DMS79 (cell line): ENCODE data around the gene DNM1L.
A peak's percentile ranks its signal among the peaks of the same experiment; 100 is the strongest.
"Not testable (repeated sequence)": the region's sequence is repeated elsewhere in the genome, so short reads cannot be mapped to it uniquely, and the experiment has no call there.

Experiments
- DNase-seq: peaks from one replicate; lab custom pipeline; 2025; lab: John Stamatoyannopoulos, UW

DNM1L gene

GRCh38 chr12:32697445-32697844, 18.3 kb downstream of the DNM1L start:
- DNase-seq, result no peak

DNA sequence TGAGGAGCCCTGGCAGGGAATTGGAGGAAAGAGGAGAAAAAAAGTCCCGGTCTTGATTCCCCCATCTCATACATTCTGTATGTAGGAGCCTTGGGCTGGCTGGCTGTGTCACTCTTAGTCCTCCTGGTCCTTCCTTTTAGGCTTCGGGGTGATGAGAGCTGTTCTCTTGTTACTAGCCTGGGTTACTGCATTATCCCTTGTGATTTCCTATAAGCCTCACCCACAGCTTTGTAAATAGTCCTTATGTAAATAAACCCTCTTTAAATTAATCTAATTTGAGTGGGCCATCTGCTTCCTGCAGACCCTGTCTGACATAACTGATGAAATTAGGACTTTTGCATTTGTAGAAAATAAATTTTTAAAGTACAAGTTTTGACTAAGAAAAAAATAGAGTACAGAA, 19.2 kb downstream of the DNM1L start:
- DNase-seq, result no peak

- DNase-seq, result not testable (repeated sequence)
Measured at GRCh38 chr12:32699437-32699836, 20.3 kb downstream of the DNM1L start.

GRCh38 chr12:32702473-32702872, 23.4 kb downstream of the DNM1L start:
- DNase-seq, result no peak

DNA sequence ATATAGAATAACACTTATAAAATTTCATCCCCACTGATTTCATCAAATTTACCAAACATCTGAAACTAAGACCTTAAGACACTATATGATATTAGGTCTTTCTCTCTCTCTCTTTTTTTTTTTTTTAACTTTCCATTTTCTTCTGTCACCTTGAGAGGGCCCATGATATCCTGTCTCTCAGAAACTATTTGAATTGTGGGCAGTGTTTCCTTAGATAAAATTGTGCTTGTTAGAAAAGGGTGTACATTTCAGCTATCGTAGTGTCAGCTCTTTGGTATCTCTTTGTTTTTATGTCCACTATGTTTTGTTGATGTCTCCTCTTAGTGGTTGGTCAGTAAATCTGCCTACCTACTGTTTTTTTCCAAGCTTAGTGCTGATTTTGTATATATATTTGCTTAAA, 23.8 kb downstream of the DNM1L start:
- no peak for DNase-seq

DNA sequence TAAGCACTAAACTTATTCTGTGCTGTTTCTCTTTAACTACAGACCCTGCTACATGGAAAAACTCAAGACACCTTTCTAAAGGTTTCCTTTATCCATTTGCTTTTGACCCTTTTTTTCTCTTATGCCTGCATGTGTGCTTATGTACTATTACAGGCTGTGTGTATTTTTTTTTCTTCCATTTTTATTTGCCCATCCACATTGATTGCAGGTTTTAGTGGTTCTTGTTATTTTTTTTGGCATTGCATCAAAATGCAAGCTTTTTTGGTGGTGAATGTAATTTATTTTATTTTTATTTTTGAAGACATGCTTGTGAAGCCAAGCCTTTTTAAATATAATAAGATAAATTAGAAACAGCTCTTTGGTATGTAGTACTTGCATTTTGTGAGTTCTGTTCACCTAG, 26.7 kb downstream of the DNM1L start:
- no peak for DNase-seq

DNA sequence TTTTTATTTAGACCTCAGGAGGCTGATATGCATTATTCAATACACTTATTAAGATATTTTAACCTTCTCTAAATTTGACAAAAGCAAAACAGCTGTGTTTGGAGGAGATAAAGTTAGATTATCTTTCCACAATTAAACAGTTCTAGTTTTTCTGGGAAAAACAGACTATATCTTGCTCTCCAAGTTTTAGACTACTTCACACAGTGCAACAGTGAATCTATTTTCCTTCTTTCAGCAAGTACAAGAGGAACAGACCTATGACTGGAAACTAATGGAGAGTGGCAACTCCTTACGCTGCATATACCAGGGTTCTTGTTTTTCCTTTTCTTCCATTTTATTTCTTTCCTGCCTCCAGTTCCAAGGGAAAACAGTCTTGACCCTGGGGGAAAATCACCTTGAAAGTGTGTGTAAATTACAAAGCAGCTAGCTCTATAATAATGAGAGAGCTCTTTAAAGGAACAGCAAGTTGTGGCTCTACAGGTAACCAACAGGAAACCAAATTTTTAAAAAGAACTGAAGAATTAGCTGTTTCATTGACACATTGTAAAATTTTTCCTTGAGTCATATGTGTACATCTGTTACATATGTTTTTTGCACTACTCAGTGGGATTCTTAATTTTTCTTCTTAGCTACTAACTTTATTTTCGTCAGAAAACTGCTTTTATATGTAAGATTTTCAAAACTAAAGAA, 27.4 kb downstream of the DNM1L start:
- DNase-seq, result no peak

GRCh38 chr12:32708926-32709325, 29.8 kb downstream of the DNM1L start:
- no peak for DNase-seq

DNA sequence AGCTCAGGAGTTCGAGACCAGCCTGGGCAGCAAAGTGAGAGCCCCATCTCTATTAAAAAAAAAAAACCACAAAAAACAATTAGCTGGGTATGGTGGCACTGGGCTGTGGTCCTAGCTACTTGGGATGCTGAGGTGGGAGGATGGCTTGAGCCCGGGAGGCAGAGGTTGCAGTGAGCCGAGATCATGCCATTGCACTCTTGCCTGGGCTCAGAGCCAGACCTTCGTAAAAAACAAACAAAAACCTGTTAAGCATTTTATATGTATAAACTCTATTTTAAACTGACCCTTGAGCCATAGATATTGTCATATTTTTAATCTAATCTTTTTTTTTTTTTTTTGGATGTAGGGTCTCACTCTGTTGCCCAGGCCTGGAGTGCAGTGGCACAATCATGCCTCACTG, 35.7 kb downstream of the DNM1L start:
- DNase-seq, result no peak

DNA sequence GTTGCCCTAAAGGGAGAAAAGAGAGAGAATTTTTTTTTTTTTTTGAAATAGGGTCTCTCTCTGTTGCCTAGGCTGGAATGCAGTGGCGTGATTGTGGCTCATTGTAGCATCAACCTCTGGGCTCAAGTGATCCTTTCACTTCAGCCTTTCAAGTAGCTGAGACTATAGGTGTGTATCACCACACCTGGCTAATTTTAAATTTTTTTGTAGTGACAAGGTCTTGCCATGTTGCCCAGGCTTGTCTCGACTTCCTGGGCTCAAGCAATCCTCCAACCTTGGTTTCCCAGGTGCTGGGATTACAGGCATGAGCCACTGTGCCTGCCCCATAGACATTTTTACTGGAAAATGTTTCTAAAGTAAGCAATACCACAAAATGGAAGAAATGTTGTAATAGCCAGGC, 39.8 kb downstream of the DNM1L start:
- DNase-seq, result no peak

DNA sequence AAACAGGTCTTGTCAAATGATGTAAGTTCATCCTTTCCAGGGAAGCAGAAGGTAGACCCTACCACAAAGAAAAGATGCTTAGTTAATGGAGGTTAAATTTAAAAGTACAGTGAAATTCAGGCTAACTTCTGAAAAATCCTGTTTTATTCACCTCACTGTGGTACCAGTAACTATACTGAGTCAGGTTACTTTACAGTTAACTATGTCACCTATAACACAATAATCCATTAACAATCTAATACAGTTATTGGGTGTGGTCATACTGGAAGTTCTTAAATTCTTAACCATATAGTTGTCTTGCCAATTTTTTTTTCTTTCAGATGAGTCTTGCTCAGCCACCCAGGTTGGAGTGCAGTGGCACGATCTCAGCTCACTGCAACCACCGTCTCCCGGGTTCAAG, 46.2 kb downstream of the DNM1L start:
- not testable (repeated sequence) for DNase-seq

DNA sequence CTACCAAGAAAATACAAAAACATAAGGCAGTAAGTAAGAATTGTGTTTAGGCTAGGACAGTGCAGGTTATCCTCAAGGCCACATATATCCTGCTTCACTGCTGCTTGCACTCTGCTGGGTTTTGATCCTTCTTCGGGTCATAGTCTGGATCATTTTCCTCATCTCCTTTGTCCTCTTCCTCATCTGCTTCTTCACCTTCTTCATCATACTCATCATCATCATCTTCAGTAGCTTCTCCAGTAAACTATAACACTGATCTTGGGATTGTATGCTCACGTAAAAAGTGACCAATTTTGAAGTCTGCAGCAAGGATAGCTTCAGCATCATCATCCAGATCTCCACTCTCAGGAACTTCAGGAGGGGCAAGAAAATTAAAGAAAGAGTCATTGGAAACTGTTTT, 47.2 kb downstream of the DNM1L start:
- DNase-seq, result no peak

DNA sequence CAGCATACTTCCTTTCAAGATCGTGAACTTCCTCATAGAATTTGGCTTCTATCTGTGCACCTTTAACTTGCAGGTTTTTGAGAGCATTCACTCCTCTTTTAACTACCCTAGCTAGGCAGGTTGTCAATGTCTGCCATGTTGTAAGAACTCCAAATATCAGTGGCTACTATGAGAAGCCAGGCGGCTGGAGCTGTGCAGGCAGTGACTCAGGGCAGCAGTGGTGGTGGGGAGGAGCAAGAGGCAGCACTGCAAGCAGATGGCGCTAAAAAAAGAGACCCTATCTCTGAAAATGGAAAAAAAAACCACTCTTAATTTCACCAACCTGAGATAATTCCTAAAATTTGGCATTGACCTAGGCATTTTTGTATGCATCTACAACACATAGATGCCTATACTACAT, 48.1 kb downstream of the DNM1L start:
- no peak for DNase-seq

- DNase-seq, result no peak
Measured at GRCh38 chr12:32734952-32735351, 55.9 kb downstream of the DNM1L start.

GRCh38 chr12:32736445-32736844, 57.3 kb downstream of the DNM1L start:
- no peak for DNase-seq

- DNase-seq, result no peak
Measured at GRCh38 chr12:32737715-32738114, 58.6 kb downstream of the DNM1L start.

DNA sequence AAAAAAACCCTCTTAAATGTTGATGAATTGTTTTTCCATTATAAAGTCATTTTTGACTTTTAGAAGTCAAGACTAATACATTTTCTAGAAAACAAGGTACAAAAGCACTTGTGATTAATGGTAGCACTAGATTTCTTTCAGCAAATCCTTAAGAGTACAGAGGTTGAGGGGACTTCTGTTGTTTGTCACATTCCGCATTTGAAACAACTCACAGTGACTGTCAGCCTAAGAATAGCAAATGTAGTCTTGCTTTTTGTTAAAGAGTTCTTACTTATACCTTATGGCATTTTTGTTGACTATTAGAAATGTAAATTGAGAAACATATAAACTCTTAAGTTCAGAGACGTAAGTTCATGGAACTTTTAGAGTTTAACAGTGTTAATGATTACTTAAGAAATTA, 60.2 kb downstream of the DNM1L start:
- DNase-seq, result no peak

GRCh38 chr12:32742133-32742532, 63.0 kb downstream of the DNM1L start:
- DNase-seq, result no peak

- DNase-seq, result no peak
Measured at GRCh38 chr12:32743264-32743663, 64.2 kb downstream of the DNM1L start.

GRCh38 chr12:32753605-32754004, 74.5 kb downstream of the DNM1L start:
- no peak for DNase-seq

DNA sequence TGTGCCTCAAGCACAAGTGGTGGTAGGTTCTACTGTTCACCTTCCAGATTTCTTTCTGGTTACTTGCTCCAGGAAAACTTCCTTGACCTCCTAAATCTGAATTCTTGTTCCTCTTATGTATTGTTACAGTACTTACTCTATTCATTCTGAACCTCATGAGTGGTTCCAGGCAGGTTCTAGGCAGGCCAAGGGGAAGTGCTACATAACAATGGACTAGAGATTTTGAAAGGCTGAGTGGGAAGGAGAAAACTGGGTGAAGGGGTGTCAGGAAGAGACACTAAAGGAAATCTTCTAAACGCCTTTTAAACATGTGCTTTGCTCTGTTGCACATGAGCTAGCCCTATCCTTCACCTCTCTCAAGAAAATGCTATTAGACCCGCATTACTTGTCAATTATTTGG, 75.0 kb downstream of the DNM1L start:
- DNase-seq, result no peak

- DNase-seq, result peak; percentile 37
Measured at GRCh38 chr12:32755051-32755653, 76.1 kb downstream of the DNM1L start.

DNA sequence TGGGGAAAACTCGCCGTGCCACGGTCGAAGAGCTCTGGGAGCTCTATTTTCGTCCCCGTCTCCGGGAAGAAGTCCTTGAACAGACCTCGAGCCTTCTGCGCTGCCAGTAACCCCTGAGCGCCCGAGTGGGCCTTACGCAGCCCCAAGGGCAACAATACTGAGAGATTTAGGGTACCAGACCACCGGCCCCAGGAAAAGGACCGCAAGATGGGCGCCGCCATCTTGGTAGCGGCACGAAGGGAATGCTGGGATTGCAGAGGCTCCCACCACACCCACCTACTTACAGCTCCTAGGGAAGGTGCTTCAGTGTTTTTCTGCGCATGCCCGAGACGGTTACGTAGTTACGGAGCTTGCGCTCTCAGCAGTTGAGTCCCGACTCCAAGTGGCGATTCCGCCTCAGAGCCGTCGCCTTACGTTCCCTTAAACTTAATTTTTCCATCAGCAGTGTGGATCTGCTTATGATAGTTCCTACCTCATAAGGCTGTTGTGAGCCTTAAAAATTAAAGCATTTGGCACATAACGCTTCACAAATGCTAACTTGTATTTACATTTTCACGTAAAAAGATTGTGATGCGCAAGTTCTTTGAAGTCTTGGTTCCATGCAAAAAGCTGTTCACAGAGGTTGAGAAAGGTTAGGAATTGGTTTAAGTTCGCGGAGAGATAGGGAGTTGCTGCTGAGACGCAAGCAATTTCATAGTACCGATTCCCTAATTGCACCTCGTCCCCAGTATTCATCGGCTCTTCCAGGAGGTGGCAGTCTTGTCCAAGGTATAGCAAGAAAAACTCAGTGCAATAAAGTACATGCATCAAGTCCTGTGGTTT, 76.8 kb downstream of the DNM1L start, which contains the start of gene YARS2:
YARS2 (minus strand) TSS at position 244 of the 822 bp plus-strand sequence; CDS start at position 221, 23 bp downstream.
- DNase-seq, result peak; percentile 94
